ENCODE data around the gene KDELR1.
A peak's percentile ranks its signal among the peaks of the same experiment; 100 is the strongest.

The KDELR1 gene

GRCh38 chr19:48342414-48342738 lies 49.0 kb downstream of the KDELR1 start:
- no peak for DNase-seq (ENCODE audit: low read depth in 2 of 2)

- no peak for DNase-seq (ENCODE audit: low read depth in 2 of 2)
Observed at GRCh38 chr19:48341515-48342413, 49.6 kb downstream of the KDELR1 start.

GRCh38 chr19:48340995-48341394 lies 50.4 kb downstream of the KDELR1 start:
- DNase-seq (ENCODE audit: low read depth in 2 of 2) = no peak

GRCh38 chr19:48338802-48339503 lies 52.4 kb downstream of the KDELR1 start:
- DNase-seq (ENCODE audit: low read depth in 2 of 2) = no peak

- DNase-seq (ENCODE audit: low read depth in 2 of 2) = no peak
Observed at GRCh38 chr19:48338253-48338755, 53.0 kb downstream of the KDELR1 start.

GRCh38 chr19:48333467-48334384 lies 57.6 kb downstream of the KDELR1 start:
- DNase-seq (ENCODE audit: low read depth in 2 of 2) = peak; percentile 79 to 91

- peak; percentile 74 to 86 for DNase-seq (ENCODE audit: low read depth in 2 of 2)
Observed at GRCh38 chr19:48332662-48333466, 58.5 kb downstream of the KDELR1 start.
